ENCODE measurements around the gene FAM163B.

The FAM163B gene

DNA sequence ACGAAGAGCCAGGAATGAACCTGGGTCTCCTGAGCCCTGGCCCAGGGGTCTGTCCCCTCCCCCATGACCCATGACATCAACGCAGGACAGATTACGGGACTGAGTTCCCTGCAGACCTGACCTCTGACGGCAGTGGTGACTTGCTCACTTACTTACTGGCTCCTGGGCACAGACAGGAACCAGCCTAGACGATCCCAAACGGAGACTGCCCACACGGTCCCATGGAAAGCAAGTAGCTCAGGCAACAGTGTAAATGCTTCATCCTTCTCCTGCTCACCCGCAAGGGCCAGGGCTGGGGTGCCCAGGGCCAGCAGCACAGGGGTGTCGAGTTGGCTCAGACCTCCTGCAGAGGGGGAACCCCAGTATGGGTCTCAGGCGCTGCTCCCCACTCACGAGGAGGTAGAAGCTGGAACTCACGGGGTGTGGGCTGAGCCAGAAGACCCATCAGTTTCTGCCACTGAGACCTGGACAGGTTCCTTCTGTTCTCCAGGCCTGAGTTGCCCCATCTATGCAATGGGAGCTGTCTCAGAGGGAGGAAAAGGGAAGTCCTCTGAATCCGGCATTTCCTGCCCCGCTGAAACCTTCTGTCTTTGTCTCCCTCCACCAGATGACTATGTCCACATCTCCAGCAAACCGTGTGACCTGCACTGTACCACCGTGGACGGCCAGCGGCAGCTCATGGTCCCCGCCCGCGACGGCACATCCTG, 69.0 kb downstream of the FAM163B start:
- no peak for DNase-seq

- no peak for DNase-seq
Observed at GRCh38 chr9:133538851-133539833, 70.0 kb downstream of the FAM163B start.

GRCh38 chr9:133538176-133538575, 71.0 kb downstream of the FAM163B start:
- DNase-seq: no peak

DNA sequence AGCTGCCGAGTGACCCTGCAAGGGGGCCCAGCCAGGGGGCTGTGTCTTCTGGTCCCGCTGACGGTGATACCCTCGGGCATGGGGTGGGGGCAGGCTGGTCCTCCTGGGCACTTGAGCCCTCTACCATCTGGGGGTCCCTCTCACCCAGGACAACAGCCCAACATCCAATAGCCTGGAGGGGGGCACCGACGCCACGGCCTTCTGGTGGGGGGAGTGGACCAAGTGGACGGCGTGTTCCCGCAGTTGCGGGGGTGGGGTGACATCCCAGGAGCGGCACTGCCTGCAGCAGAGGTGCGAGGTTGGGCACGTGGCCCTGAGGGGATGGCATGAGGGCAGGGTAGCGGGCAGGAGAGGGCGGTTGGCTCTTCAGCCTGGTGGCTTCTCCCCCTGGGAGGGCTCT, 71.9 kb downstream of the FAM163B start:
- DNase-seq: no peak

DNA sequence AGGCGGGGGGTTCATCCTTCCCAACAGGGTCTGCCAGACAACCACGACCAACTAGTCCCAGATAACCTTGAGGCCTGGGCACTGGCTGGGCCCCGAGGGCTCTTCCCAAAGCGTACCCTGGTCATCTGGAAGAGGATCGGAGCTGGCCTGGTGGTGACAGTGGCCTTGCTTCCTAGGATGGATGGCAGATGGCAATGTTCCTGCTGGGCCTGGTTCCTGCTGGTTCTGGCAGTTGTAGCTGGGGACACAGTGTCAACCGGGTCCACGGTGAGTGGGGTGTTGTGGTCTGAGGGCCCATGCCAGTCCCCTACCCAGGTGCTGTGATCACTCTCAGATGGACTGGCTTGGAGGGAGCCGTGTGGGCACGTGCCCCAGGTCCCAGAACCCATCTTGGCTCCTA, 72.7 kb downstream of the FAM163B start:
- no peak for DNase-seq

DNA sequence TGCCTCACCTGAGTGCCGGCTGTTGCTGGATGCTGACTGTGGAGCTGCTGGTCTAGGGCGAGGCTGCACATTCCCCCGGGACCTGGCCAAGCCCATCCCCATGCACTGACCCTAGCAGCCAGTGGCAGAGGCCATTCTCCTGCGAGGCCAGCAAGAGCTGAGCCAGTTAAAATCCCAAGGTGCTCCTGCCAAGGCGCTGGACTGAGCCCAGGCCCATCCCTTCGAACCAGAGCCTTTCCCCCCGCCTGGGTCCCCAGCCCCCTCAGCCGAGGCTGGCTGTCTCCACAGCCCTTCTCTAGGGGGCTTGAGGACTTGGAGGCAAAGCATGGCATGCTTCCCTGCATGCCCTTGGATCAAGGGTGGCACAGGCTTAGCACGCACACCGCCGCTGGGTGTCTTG, 73.1 kb downstream of the FAM163B start:
- DNase-seq: no peak

GRCh38 chr9:133535306-133535877, 73.8 kb downstream of the FAM163B start:
- DNase-seq: no peak

DNA sequence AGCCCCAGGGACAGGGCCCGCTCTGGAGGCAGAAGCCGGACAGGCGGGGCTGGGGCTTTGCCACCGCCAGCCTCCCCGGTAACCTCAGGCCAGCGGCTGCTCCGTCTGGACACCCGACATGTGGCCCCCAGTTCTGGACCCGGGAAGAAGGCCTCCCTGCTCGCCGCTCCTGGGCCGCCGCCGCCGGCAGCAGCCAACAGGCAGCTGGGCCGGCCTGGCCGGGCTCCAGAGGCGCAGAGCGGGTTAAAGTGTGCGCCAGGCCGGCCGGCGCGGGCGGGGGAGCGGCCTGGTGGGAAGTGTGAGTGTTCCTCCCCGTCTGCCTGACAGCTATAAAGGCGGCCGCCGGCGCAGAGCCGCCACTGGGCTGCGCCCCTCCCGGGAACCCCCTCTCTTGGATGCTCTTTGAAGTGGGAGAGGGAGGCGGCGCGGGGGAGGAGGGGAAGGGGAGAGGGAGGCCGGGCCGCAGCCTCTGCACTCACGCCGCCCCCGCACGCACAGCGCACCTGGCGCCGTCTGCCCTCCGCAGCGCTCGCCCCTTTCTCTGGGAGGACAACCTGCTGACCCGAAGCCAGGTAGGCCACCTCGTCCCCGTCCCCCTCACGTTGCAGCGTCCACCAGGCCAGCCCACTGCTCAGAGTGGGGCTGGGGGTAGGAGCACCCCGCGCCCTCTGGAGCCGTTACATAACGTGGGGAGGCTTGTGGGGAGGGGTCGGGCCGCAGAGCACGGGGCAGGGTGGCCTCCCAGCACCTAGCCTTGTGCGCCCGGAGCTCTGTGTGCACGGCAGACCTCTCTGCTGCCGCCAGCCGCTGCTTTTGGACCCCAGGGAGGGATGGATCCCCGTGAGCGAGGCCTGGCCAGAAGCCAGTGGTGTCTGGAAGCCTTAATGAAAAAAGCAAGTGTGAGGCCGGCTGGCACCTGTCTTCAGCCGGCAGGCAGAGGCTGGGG, 74.6 kb downstream of the FAM163B start, which contains the start of gene ADAMTSL2:
Gene ADAMTSL2, plus strand, starts transcription at position 359 of the 946 bp plus-strand sequence. CDS start 2,009 bp downstream, outside the sequence.
- DNase-seq: no peak

GRCh38 chr9:133533857-133534256, 75.3 kb downstream of the FAM163B start:
- DNase-seq: no peak

DNA sequence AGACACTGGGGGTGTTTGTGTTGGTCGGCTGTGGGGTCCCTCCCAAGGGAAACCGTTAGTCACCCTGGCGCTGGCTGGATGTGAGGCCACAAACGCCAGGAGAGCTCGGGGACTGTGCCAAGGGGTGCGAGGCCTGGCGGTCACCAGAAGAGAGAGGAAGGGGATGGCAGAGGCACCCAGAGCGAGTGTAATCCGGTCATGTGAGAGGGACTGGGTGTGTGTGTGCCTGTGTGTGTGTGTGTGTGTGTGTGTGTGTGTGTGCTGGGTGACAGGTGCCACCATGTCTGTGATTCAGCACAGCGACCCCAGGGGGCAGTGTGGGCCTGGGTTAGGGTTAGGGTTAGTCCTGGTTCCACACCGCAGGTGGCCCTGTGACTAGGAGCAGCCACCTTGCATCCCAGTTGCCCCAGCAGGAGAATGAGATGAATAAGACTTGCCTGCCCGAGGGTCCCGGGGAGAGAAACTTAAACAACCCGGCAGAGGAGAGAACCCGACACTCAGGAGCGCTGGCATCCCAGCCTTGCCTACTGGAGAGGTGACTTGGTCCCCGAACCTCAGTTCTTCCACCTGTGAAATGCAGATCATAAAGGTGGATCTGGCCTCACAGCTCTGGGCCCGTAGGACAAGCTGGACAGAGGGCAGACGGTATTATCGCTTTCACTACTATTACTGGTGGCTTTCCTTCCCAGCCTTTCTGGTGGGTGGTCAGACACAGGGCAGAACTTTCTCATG, 76.1 kb downstream of the FAM163B start:
- DNase-seq: peak; percentile 25 to 60 (median 38)

DNA sequence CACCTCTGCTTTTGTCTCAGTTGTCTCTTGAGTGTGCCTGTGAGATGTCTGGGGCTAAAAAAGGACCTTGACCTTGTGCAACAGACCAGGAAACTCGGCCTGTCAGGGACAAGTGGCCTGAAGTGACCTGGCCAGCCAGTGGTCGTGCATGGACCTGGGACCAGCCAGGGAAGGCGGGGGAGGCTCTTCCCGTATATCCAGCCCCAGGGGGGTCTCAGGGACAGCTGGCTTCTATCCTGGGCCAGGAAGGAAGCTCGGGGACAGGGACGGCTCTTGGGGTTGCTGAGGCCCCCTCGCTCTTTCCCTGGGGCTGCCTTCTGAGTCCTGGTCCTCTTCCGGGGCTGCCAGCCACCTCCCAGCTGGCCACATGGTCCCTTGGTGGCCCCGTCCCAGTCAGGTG, 77.9 kb downstream of the FAM163B start:
- DNase-seq: no peak

- DNase-seq: no peak
Observed at GRCh38 chr9:133529874-133530273, 79.3 kb downstream of the FAM163B start.

DNA sequence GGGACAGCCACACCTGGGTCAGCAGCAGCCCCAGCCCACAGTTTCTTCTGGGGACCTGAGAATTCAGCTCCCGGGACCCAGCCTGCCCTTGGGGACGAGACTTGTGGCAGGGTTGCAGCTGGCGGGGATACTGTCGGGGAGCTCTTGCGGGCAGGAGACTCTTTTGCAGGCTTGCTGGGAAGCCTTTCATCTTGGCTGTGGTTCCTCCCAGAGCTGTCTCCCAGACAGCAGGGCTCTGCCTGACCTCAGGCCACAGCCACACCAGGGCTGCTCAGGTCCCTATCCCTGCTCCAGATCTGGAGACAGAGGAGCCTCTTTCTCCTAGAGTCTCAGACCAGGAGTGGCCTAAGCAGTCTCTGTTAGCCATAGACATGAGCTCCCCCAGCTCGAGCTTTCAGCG, 79.7 kb downstream of the FAM163B start:
- DNase-seq: no peak

GRCh38 chr9:133528876-133529241, 80.3 kb downstream of the FAM163B start:
- no peak for DNase-seq

DNA sequence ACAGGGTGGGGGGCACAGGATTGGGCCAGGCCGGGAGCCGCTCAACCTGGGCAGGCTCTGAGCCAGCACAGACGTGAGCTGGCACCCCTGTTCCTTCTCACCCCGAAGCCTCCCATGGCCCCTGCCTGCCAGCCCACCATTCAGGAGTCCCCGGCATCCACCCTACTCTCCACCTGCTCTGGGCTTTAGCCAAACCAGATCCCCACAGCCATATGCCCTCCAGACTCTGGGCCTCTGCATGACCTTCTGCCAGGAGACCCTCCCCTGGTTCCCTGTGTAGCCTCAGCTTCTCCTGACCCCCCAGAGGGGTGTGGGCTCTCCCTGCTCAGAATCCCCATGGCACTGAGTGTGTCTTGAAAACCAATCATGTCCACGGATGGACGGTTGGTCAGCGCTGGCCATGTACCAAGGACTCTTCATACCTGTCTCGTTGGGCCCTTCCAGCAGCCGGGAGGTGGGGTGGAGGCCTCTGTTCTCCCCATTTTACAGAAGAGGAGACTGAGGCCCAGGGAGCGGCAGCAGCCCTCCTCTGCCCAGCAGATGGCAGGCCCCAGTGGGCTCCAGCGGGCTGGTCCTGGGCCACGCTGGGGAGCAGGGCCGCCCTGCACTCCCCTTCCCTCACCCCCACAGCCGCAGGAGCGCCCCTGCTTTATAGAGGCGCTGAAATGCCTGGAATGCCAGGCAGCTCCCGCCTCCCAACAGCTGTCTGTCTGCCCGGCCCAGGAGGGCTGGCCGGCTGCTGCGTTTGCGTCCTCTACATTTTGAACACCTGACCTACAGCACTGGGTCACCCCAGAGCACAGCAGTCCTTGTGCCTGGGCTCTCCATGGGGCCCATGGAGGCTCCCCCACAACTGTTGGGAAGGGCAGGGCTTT, 81.0 kb downstream of the FAM163B start:
- no peak for DNase-seq

DNA sequence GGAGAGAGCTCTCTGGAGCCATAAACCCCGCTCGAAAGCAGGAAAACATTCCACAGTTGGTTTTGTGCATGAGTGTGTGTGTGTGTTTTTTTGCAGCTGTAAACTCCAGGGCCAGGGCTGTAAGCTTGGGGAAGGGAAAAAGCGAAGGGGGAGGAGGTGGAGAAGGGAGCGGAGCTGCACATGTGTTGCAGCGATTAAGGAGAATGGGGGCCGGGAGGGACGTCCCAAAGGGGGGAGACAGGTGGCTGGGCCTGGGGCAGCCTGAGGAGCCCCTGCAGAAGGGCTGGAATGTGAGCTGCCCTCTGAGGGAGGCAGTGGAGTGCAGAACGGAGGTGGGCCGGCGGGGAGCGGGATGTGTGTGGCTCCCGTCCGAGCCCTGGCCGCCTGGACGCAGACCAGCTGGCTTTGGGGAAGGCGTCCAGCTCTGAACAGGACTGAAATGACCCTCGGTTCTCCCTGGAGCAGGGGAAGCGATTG, 81.7 kb downstream of the FAM163B start:
- no peak for DNase-seq
